HepG2 (cell line): Measurements from ENCODE around the gene CARD19. TPM values are rescaled to one million over a fixed set of nuclear protein-coding genes. Genes with fewer than 3 reads are reported as not detected.

ENCODE experiments used
- ATAC-seq: fragments of 200-7000 bp; cut with Tn5 transposase; 3 replicates; pipeline ENCODE4 v1.9.1; 2020; ENCODE audit warnings: mild to moderate bottlenecking, moderate library complexity
- BruUV-seq: library from RNA; stranded (reverse); fragments of 400-500 nt; replicated peaks from 2 replicates; lab custom pipeline; 2021; lab: Mats Ljungman, UMichigan
- CTCF ChIA-PET: fragments of 300-600 bp; formaldehyde crosslinking; extraction: SDS; loops from one replicate; lab custom pipeline; 2021; ENCODE audit warnings: low total read pairs, inconsistent platforms, low intra/inter-chr PET ratio; lab: Yijun Ruan, JAX
- POLR2A ChIA-PET: fragments of 350-600 bp; sonication (Branson Sonifier 250); formaldehyde crosslinking; loops from one replicate; lab custom pipeline; 2020; ENCODE audit warnings: antibody characterized with exemption, inconsistent platforms; lab: Yijun Ruan, JAX
- DNase-seq: peaks from one replicate; pipeline ENCODE4 v3.0.0-alpha.2; 2015; ENCODE audit warnings: low spot score
- FAIRE-seq: peaks from 3 replicates; lab custom pipeline; 2011; peaks lifted over from hg19 to GRCh38; lab: Jason Lieb, UNC
- H2AFZ ChIP-seq: one replicate; pipeline ENCODE4 v1.6.1; 2011; ENCODE audit warnings: low read length, inconsistent platforms
- H3K27ac ChIP-seq: fragments of 300-600 bp; 3 replicates; pipeline ENCODE4 v1.8.0; 2011; ENCODE audit warnings: mixed run types, mild to moderate bottlenecking, mixed read lengths, low read length, inconsistent platforms; ENCODE audit not compliant: insufficient read depth; ENCODE audit errors: extremely low read length
- H3K27me3 ChIP-seq, 2 experiments: fragments of 200-600 bp in 1 of 2; 2 replicates in 1 of 2; 3 replicates in 1 of 2; pipeline versions ENCODE4 v1.6.0 to v1.8.0; 2011; ENCODE audit warnings: low read length in 2 of 2, mild to moderate bottlenecking in 2 of 2, moderate library complexity in 2 of 2, inconsistent platforms in 1 of 2; ENCODE audit not compliant: insufficient read depth in 2 of 2, control insufficient read depth in 1 of 2
- H3K36me3 ChIP-seq, 2 experiments: fragments of 200-600 bp in 1 of 2; replicated peaks in 1 of 2; 2 replicates in 1 of 2; 3 replicates in 1 of 2; pipeline versions ENCODE4 v1.5.1 to v1.8.0; 2011; ENCODE audit warnings: low read length in 2 of 2, inconsistent platforms in 1 of 2; ENCODE audit not compliant: insufficient read depth in 2 of 2, control insufficient read depth in 1 of 2
- H3K4me1 ChIP-seq: 2 replicates; pipeline ENCODE4 v1.5.1; 2012; ENCODE audit warnings: low read length, inconsistent platforms; ENCODE audit not compliant: insufficient read depth
- H3K4me2 ChIP-seq: 2 replicates; pipeline ENCODE4 v1.6.0; 2011; ENCODE audit warnings: low read depth, low read length, inconsistent platforms
- H3K4me3 ChIP-seq, 3 experiments: fragments of 200-600 bp in 1 of 3; sonication (generic), shearing (Covaris generic) in 1 of 3; replicated peaks in 1 of 3; 2 replicates each; pipeline ENCODE4 v1.5.1; 2011 to 2016; ENCODE audit warnings: low read length in 3 of 3, inconsistent platforms in 2 of 3, low read depth in 2 of 3, mild to moderate bottlenecking in 2 of 3, control low read depth in 1 of 3, mixed read lengths in 1 of 3; ENCODE audit not compliant: insufficient read depth in 1 of 3
- H3K79me2 ChIP-seq: one replicate; pipeline ENCODE4 v1.6.1; 2011; ENCODE audit warnings: low read length, inconsistent platforms; ENCODE audit not compliant: insufficient read depth
- H3K9ac ChIP-seq: 2 replicates; pipeline ENCODE4 v1.6.0; 2011; ENCODE audit warnings: mild to moderate bottlenecking, low read depth, low read length, inconsistent platforms; ENCODE audit not compliant: insufficient read depth
- H3K9me3 ChIP-seq: 2 replicates; pipeline ENCODE4 v1.5.1; 2012; ENCODE audit warnings: mild to moderate bottlenecking, low read length
- H4K20me1 ChIP-seq: 2 replicates; pipeline ENCODE4 v1.6.0; 2011; ENCODE audit warnings: inconsistent platforms, mild to moderate bottlenecking, low read length, moderate library complexity; ENCODE audit not compliant: insufficient read depth
- SOX13 ChIP-seq, 3 experiments: fragments of 450-650 bp in 1 of 3; sonication (generic) in 1 of 3; formaldehyde crosslinking in 1 of 3; IDR thresholded peaks in 2 of 3; conservative IDR thresholded peaks in 1 of 3; 2 replicates each; pipeline versions ENCODE4 v1.5.0 to v1.6.1; 2016 to 2020; ENCODE audit warnings: antibody characterized with exemption in 1 of 3, mild to moderate bottlenecking in 1 of 3, missing compliant biosample characterization in 1 of 3, missing genetic modification reagents in 1 of 3, moderate library complexity in 1 of 3
- ZNF138 ChIP-seq: sonication (generic); formaldehyde crosslinking; IDR thresholded peaks from 2 replicates; pipeline ENCODE4 v1.5.0; 2020; ENCODE audit warnings: mild to moderate bottlenecking, low read depth, missing genetic modification reagents
- ZNF33A ChIP-seq: sonication (generic); formaldehyde crosslinking; IDR thresholded peaks from 2 replicates; pipeline ENCODE4 v1.5.1; 2020; ENCODE audit warnings: missing genetic modification reagents, mild to moderate bottlenecking, moderate library complexity, borderline replicate concordance
- ZNF552 ChIP-seq: sonication (generic); formaldehyde crosslinking; IDR thresholded peaks from 2 replicates; pipeline ENCODE4 v1.9.0; 2022; ENCODE audit warnings: missing genetic modification reagents, mild to moderate bottlenecking, borderline replicate concordance
- ZNF704 ChIP-seq: sonication (generic); formaldehyde crosslinking; IDR thresholded peaks from 2 replicates; pipeline ENCODE4 v1.8.1; 2023; ENCODE audit warnings: mild to moderate bottlenecking, inconsistent platforms, moderate library complexity, missing genetic modification reagents, borderline replicate concordance
- ZNF768 ChIP-seq: sonication (generic); formaldehyde crosslinking; IDR thresholded peaks from 2 replicates; pipeline ENCODE4 v1.4.0; 2020; ENCODE audit warnings: missing genetic modification reagents
- WGBS: methylation state at CpG from one replicate; pipeline ENCODE4 v1.1.6; 2017; ENCODE audit warnings: low lambda C conversion rate; 5-methylcytosine and 5-hydroxymethylcytosine counted together
- in situ Hi-C: cut with HindIII; loops from 2 replicates; pipeline ENCODE4 v1.10.0; 2017; ENCODE audit warnings: low pct_unique_long_range_greater_than_20kb; ENCODE audit not compliant: extremely low pct_ligation_motif_present
- intact Hi-C: fragments of 100-400 bp; cut with micrococcal nuclease; formaldehyde crosslinking; loops from one replicate; pipeline ENCODE4 v1.10.0; 2022; ENCODE audit not compliant: unreplicated experiment
- polyA plus RNA-seq, 8 experiments: library from polyadenylated mRNA; depleted of rRNA in 3 of 8; stranded (reverse) in 7 of 8; unstranded in 1 of 8; fragments of >200 nt; fragmentation: Illumina TruSeq in 4 of 8; extraction: Trizol in 4 of 8; gene quantifications; 2 replicates each; pipeline versions ENCODE4 v1.2.1 to v1.2.3, GENCODE V29; 2011 to 2016; ENCODE audit warnings: low read depth in 4 of 8, missing spikeins in 1 of 8, mixed read lengths in 1 of 8; ENCODE audit not compliant: insufficient read depth in 1 of 8
- total RNA-seq, 5 experiments: library from RNA; depleted of rRNA; stranded (reverse); fragments of >200 nt; fragmentation: Illumina TruSeq; extraction: Trizol; gene quantifications; 2 replicates each; pipeline ENCODE4 v1.2.3, GENCODE V29; 2016; ENCODE audit warnings: low read depth in 1 of 5
- TF ChIP-seq, protein P1 (sequence below): sonication (generic); formaldehyde crosslinking; IDR thresholded peaks from 2 replicates; pipeline ENCODE4 v1.5.0; 2020; ENCODE audit warnings: missing genetic modification reagents, mild to moderate bottlenecking, borderline replicate concordance
- TF ChIP-seq, protein P2 (sequence below): fragments of 450-650 bp; IDR thresholded peaks from 2 replicates; pipeline ENCODE4 v1.6.1; 2016

CARD19 gene
- total and polyA plus RNA-seq, 2 of the 13 experiments (the other 11 are each of a cell fraction or from before 2014, with no cell fraction given): 18.4 to 47.2 TPM

DNA sequence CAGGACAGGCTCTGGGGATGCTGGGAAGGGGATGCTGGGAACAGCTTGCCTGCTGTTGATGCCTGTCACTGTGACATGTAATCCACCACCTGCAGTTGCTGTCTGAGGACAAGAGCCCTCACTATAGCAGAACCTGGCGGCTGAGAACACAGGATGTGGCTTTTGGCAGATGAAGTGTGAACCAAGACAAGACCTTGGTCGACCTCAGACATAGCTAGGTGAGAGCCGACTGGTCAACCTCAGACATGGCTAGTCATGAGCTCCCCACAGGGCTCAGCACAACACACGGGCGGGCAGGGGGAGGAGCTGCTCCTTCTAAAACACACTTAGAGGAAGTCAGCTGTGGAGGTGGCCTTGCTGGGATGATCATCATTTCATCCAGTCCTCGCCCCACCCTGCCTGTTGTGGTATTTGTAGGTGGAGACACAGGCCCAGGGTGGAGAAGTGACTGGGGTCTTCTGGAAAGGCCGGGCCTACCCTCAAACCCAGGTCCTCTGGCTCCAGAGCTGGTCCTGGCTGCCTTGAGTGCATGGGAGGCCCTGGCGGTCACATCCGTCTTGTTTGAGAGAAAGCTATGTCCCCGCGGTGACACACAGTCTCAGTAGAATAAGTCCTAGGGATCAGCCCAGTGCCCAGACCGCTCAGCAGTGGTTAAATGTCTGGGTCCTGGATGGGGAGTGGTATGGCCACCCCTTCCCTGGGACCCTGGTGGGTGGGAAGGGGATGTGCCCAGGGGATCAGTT, 31.5 kb upstream of the CARD19 start:
- WGBS: 76% methylated on average over 5 of the region's 12 CpGs
- peaks cover 38% of the 10 kb centered on the region for H3K4me1 ChIP-seq
- H3K4me2 ChIP-seq: no peak overlapping the region
- no peaks in the 10 kb centered on the region for H4K20me1 ChIP-seq
- POLR2A ChIA-PET: no interaction called here
- H2AFZ ChIP-seq: no peak overlapping the region
- no peaks in the 10 kb centered on the region for H3K27me3 ChIP-seq
- no peak overlapping the region for H3K27ac ChIP-seq
- no peaks in the 10 kb centered on the region for H3K79me2 ChIP-seq
- ATAC-seq (no peak), FAIRE-seq (no peak), DNase-seq (no peak)
- no peak overlapping the region for H3K4me3 ChIP-seq
- intact Hi-C loops: no loop called here
- no TSS peak for BruUV-seq
- H3K36me3 ChIP-seq: no peaks in the 10 kb centered on the region
- TF ChIP-seq ZNF768: no peak
- TF ChIP-seq ZNF552 (CRISPR knock-in tag): no peak
- TF ChIP-seq, protein P1, sequence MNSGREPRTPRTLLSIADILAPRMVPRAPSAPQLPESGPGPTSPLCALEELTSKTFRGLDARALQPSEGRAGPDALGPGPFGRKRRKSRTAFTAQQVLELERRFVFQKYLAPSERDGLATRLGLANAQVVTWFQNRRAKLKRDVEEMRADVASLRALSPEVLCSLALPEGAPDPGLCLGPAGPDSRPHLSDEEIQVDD (CRISPR knock-in tag): no peak
- TF ChIP-seq ZNF704 (CRISPR knock-in tag): no peak
- TF ChIP-seq, protein P2, sequence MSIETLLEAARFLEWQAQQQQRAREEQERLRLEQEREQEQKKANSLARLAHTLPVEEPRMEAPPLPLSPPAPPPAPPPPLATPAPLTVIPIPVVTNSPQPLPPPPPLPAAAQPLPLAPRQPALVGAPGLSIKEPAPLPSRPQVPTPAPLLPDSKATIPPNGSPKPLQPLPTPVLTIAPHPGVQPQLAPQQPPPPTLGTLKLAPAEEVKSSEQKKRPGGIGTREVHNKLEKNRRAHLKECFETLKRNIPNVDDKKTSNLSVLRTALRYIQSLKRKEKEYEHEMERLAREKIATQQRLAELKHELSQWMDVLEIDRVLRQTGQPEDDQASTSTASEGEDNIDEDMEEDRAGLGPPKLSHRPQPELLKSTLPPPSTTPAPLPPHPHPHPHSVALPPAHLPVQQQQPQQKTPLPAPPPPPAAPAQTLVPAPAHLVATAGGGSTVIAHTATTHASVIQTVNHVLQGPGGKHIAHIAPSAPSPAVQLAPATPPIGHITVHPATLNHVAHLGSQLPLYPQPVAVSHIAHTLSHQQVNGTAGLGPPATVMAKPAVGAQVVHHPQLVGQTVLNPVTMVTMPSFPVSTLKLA: no peak
- TF ChIP-seq SOX13 (IDR thresholded peaks at IDR 0.05): no peak
- no peak for TF ChIP-seq SOX13 (CRISPR knock-in tag; conservative IDR thresholded peaks at IDR 0.05 in 1 of 2, IDR thresholded peaks at IDR 0.05 in 1 of 2)
- TF ChIP-seq ZNF138 (CRISPR knock-in tag): no peak
- no peak for TF ChIP-seq ZNF33A
- TF ChIP-seq, all 625 proteins: peak for 0
- H3K9ac ChIP-seq: no peak overlapping the region
- in situ Hi-C loops: no loop called here
- CTCF ChIA-PET: no interaction called here
- no peaks in the 10 kb centered on the region for H3K9me3 ChIP-seq
